HG03064 (cell line): ENCODE measurements around the gene ACER2.
A peak's percentile ranks its signal among the peaks of the same experiment; 100 is the strongest.

ENCODE experiments used
- ATAC-seq: cut with Tn5 transposase; IDR thresholded peaks from one replicate; pipeline ENCODE4 v1.9.1; 2021; ENCODE audit warnings: low read depth; ENCODE audit not compliant: unreplicated experiment

Gene ACER2

GRCh38 chr9:19481121-19481870, 72.5 kb downstream of the ACER2 start:
- no peak for ATAC-seq

GRCh38 chr9:19481971-19482404, 73.2 kb downstream of the ACER2 start:
- ATAC-seq, result no peak

DNA sequence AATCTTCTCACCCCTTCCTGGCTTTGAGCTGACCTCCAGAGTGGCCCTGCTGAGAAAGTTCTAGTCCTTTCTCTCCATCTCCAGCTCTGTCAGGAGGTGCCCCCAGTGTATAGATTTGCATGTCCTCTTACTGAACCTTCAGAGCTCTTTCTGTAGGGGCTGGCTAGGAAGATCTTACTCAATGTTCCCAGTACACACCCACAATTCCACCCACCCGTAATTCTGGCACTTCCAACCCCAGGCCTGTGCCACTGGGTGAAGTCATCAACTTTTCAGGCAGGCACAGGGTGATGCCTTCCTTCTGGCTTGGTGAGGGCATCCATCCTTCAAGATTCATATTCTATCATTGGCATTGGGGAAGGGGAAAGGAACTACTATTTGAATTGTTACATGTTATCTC, 75.9 kb downstream of the ACER2 start:
- ATAC-seq, result no peak

GRCh38 chr9:19485193-19485592, 76.4 kb downstream of the ACER2 start:
- no peak for ATAC-seq

GRCh38 chr9:19486803-19487202, 78.0 kb downstream of the ACER2 start:
- ATAC-seq, result no peak

- ATAC-seq, result no peak
Measured at GRCh38 chr9:19488721-19489120, 79.9 kb downstream of the ACER2 start.

DNA sequence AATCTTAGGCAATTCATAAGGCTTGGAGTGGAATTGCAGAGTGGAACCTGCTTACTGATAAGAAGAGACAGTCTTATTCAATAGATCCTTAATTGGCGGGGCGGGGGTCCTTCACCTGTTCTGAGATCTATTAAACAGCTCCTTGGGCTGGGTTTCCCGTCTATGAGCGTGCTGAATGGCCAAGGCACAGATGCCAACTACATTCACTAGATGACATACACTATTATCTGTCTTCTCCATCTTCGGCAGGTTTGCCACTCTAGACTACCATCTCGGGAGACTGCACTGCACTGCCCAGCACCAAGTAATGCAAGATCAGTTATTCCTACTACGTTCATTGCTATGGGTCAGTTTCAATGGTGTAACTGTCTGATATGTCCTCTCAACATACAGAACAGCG, 81.5 kb downstream of the ACER2 start:
- ATAC-seq, result no peak

DNA sequence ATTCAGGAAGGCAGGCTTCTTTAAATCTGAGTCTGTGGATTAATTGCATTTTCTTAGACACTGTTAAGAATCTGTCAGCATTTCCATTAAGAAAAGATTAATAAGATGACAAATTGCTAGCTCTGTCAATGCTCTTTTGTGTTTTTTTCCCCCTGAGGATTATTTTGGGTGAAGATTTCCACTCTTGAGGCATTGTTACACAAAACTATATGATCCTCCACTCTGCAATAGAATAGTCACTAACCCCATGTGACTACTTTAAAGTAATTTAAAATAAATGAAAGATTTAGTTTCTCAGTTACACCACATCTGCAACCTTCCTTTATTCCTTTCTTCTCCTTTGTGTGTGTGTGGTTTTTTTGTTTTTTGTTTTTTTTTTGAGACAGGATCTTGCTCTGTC, 82.0 kb downstream of the ACER2 start:
- ATAC-seq, result no peak

- ATAC-seq, result no peak
Measured at GRCh38 chr9:19492775-19493173, 84.0 kb downstream of the ACER2 start.

GRCh38 chr9:19493174-19493811, 84.5 kb downstream of the ACER2 start:
- ATAC-seq, result peak; percentile 73

- no peak for ATAC-seq
Measured at GRCh38 chr9:19493876-19494275, 85.1 kb downstream of the ACER2 start.

DNA sequence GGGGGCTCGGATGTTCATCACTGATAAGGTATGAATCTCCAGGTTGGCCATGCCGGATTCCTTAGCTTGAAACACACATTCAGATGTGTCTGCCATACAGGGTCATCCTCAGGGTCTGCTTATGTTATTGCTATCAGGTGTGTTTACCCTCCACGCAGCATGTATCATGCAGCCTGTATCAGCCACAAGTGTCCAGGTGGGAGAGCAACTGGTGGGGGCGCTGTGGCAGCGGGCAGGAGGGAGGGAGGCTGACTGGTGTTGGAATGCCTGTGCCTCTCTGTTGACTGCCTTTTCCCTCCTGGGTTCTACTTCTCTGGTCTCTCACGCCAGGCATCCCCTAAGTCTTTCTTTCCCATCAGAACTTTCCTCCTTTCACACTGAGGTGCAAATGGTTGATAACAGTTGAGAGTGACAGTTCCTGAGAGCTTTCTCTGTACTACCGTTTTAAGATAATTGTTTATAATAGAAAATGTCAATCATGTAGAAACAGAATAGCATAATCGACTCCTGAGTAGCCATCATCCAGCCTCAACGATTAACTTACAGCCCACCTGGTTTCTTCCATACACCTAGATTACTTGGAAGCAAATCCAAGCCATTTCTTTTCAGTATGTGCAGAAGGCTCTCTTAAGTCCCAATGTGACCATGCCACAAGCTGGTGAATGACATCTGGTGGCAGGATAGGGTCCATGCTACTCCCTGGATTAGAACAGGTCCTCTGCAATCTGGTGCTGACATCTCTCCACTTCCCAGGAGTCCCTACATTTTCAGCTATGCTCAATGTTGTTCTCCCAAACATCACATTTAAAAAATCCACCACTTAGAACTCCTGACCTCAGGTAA, 86.6 kb downstream of the ACER2 start:
- ATAC-seq, result no peak

DNA sequence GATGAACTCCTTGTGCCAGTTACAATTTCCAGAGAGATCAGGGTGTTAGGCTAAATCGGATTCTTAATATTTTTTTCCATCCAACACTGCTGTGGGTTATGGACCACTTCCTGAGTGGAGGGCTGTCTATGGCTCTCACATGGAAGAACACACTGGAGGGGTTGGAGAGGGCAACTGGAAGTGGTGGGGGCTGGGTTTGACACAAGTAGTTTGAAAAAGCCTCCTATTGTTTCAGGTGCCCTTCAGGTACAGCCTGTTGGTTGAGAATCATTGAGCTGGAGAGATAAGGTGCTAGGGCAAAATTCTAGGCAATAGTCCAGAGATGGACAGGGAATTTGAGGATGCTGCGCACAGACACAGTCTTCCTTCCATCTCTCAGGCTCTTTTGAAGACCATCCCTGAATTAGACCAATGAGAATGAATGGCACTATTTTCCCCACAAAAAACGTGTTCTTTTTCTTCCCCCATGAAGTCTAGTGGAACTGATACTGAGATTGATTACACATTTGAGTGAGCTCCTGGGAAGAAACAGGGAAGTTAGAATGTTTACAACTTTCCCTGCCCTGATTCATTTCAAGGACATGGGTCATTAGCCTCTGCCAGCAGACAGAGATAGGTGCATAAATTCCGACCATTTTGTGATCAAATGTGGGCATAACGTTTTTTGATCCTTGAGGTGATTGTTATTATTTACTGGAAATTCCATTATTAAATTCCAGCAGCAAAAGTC, 87.7 kb downstream of the ACER2 start:
- no peak for ATAC-seq

- no peak for ATAC-seq
Measured at GRCh38 chr9:19497276-19497675, 88.5 kb downstream of the ACER2 start.

- ATAC-seq, result no peak
Measured at GRCh38 chr9:19498015-19498414, 89.2 kb downstream of the ACER2 start.
